Measurements from ENCODE around the gene FNDC3B.
A peak's percentile ranks its signal among the peaks of the same experiment; 100 is the strongest.

Gene FNDC3B

DNA sequence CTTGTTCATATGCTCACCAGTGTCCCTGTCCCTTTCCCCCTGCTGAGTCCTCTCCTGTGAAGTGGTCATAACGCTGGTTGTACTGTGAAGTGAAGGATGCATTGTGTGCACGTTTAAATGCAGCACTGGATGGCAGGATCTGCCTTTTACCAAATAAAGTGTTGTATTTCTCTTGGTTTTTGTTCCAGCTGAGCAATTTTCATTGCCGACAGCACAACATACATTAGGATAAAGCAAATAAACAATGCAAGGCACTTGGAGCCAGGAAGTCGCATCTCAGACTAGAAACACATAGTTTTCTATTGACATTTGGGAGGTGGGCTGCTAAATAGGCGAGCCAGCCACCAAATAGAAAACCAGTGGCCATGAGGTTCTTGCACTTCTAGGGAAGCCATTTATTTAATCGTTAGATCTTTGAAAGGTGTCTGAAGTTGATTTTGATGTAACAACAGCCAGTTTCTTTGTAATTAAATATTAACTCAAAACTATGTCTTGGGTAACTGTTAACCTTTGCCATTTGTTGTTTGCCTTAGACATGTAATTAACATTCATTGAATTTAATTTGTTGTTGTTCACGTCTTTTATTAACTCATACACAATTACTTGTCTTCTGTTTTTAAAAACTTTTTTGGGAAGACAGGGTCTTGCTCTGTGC is 185.3 kb downstream of the FNDC3B start (continued):
- TF ChIP-seq, protein P1, sequence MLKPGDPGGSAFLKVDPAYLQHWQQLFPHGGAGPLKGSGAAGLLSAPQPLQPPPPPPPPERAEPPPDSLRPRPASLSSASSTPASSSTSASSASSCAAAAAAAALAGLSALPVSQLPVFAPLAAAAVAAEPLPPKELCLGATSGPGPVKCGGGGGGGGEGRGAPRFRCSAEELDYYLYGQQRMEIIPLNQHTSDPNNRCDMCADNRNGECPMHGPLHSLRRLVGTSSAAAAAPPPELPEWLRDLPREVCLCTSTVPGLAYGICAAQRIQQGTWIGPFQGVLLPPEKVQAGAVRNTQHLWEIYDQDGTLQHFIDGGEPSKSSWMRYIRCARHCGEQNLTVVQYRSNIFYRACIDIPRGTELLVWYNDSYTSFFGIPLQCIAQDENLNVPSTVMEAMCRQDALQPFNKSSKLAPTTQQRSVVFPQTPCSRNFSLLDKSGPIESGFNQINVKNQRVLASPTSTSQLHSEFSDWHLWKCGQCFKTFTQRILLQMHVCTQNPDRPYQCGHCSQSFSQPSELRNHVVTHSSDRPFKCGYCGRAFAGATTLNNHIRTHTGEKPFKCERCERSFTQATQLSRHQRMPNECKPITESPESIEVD (tag by site-specific recombination; IDR thresholded peaks at IDR 0.05), result peak; percentile 87
- TF ChIP-seq TRIM28 (IDR thresholded peaks at IDR 0.05; ENCODE audit: borderline replicate concordance, low read length), result peak; percentile 94; the same call in 1 of the 2 replicates
- peak; percentile 26; the same call in 1 of the 2 replicates for TF ChIP-seq ZIC2 (tag by site-specific recombination; IDR thresholded peaks at IDR 0.05)
- peak; percentile 61; the same call in 1 of the 2 replicates for TF ChIP-seq FEZF1 (tag by site-specific recombination; IDR thresholded peaks at IDR 0.05)
- TF ChIP-seq ZNF292 (tag by site-specific recombination; IDR thresholded peaks at IDR 0.05; ENCODE audit: borderline replicate concordance, low read depth), result no peak

DNA sequence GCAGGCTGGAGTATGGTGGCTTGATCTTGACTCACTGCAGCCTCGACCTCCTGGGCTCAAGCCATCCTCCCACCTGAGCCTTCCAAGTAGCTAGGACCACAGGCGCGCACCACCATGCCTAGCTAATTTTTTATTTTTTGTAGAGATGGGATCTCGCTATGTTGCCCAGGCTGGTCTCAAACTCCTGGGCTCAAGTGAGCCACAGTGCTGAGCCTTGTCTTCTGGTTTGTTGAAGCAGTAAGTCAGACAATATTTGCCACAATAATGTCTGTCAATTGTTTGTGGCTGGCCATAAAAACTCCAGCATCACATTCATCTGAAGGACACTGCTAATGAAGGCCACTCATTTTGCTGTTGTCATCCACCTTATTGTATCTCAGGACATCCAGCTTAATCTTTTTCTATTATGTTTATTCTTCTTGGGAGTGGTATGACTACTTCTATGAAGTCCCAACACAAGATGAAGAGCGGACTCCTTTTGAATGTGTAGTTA is 185.9 kb downstream of the FNDC3B start:
- POLR2A ChIA-PET, result no interaction called here

DNA sequence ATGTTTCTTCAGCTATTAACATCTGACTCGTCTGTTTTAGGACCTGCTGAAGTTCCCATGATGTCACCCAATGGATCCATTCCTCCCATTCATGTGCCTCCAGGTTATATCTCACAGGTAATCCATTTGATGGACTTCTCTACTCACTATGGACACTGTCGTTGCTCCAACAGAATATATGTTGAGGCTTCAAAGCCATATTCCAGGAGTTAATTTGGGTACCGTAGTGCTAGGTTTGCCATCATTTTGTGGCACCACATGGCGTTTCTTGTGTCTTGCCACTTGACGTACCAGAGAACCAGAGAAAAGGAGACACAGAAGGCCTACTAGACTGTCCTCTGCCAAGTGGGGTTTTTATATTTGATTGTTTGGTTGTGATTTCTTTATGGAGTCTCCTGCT is 187.5 kb downstream of the FNDC3B start:
- ChIA-PET POLR2A (no interaction called here), CTCF (interaction anchor here (1.7 kb wide), 1 partner anchor 106 kb away, joined by 5 read pairs; no protein-coding TSS in a partner anchor)
- Histone ChIP-seq H3K4me1 (ENCODE audit: control insufficient read depth, insufficient read depth, low read length) (peaks cover 11% of the 10 kb centered on the region), H3K4me3 (ENCODE audit: low read depth, low read length) (no peak overlapping the region), H3K36me3 (ENCODE audit: control insufficient read depth in 2 of 2, insufficient read depth in 1 of 2, low read length in 2 of 2) (peaks cover 0 to 15% of the 10 kb centered on the region in 2 experiments; a peak in 1 of 3 replicates), H3K27ac (ENCODE audit: extremely low read depth, low read depth, low read length) (no peak overlapping the region), H3K9me3 (ENCODE audit: control insufficient read depth, insufficient read depth, low read depth, low read length) (no peaks in the 10 kb centered on the region)
- TF ChIP-seq OSR2 (tag by site-specific recombination; IDR thresholded peaks at IDR 0.05) (no peak), ZNF501 (tag by site-specific recombination; IDR thresholded peaks at IDR 0.05) (no peak), KLF1 (tag by site-specific recombination; IDR thresholded peaks at IDR 0.05) (no peak), ZNF610 (tag by site-specific recombination; IDR thresholded peaks at IDR 0.05; ENCODE audit: borderline replicate concordance) (no peak)
- TF ChIP-seq, protein P2, sequence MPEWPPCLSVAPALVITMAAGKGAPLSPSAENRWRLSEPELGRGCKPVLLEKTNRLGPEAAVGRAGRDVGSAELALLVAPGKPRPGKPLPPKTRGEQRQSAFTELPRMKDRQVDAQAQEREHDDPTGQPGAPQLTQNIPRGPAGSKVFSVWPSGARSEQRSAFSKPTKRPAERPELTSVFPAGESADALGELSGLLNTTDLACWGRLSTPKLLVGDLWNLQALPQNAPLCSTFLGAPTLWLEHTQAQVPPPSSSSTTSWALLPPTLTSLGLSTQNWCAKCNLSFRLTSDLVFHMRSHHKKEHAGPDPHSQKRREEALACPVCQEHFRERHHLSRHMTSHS (tag by site-specific recombination; IDR thresholded peaks at IDR 0.05), result no peak

More for the DNA sequence above, 185.9 kb downstream of the FNDC3B start:
- Histone ChIP-seq H3K4me3 (ENCODE audit: low read depth, low read length) (no peak overlapping the region), H3K4me1 (ENCODE audit: control insufficient read depth, insufficient read depth, low read length) (peaks cover 11% of the 10 kb centered on the region), H3K27ac (ENCODE audit: extremely low read depth, low read depth, low read length) (no peak overlapping the region), H3K9me3 (ENCODE audit: control insufficient read depth, insufficient read depth, low read depth, low read length) (no peaks in the 10 kb centered on the region), H3K36me3 (ENCODE audit: control insufficient read depth in 2 of 2, insufficient read depth in 1 of 2, low read length in 2 of 2) (peaks cover 0 to 15% of the 10 kb centered on the region in 2 experiments; a peak in 1 of 3 replicates)
- TF ChIP-seq ZNF121 (tag by site-specific recombination; IDR thresholded peaks at IDR 0.05), result peak; percentile 58; the same call in 1 of the 2 replicates
- no peak for TF ChIP-seq ZBTB17 (tag by site-specific recombination; IDR thresholded peaks at IDR 0.05)
- CTCF ChIA-PET, result no interaction called here

DNA sequence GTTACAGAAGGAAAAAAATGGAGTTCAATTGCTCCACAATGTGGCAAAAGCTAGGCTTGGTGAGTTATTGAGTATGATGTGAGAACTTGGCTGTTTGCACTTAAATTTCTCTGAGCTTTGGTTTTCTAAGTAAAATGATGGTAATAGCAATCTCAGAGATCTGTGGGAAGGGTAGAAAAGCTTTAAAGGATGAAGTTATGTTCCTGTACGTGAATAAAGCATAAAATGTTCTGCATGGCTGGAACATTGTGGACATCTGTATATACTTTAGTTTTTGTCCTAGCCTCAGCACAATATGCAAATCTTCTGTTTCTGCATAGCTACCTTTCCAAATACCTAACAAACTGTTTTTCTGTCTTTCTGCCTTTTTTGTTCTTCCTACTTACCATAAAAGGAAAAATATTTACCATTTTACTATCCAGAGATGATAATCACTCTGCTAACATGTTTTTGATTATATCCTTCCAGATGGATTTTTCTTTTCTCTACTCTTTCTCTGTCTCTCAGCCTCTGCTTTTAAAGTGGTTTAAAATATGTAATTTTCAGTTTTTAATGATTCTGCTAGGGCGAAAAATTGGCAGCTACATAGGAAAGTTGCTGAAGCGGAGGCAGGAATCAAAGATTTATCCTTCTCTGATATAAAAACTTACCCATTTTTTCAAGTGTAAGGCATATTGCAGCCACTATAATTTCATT is 188.1 kb downstream of the FNDC3B start:
- H3K4me3 ChIP-seq (ENCODE audit: low read depth, low read length), result no peak overlapping the region
- peaks cover 0 to 15% of the 10 kb centered on the region in 2 experiments; a peak in 1 of 3 replicates for H3K36me3 ChIP-seq (ENCODE audit: control insufficient read depth in 2 of 2, insufficient read depth in 1 of 2, low read length in 2 of 2)
- no peaks in the 10 kb centered on the region for H3K9me3 ChIP-seq (ENCODE audit: control insufficient read depth, insufficient read depth, low read depth, low read length)
- ChIA-PET POLR2A (no interaction called here), CTCF (interaction anchor here (0.6 to 1.7 kb wide), 3 partner anchors 48 to 105 kb away, joined by 3 to 5 read pairs (median 3); no protein-coding TSS in a partner anchor)
- peaks cover 11% of the 10 kb centered on the region for H3K4me1 ChIP-seq (ENCODE audit: control insufficient read depth, insufficient read depth, low read length)
- no peak overlapping the region for H3K27ac ChIP-seq (ENCODE audit: extremely low read depth, low read depth, low read length)
- TF ChIP-seq ZNF610 (tag by site-specific recombination; IDR thresholded peaks at IDR 0.05; ENCODE audit: borderline replicate concordance) (no peak), RBAK (tag by site-specific recombination; IDR thresholded peaks at IDR 0.05) (no peak), MZF1 (tag by site-specific recombination; IDR thresholded peaks at IDR 0.05; ENCODE audit: borderline replicate concordance) (no peak), ZNF19 (tag by site-specific recombination; IDR thresholded peaks at IDR 0.05; ENCODE audit: low read depth) (no peak), GLIS2 (tag by site-specific recombination; IDR thresholded peaks at IDR 0.05) (no peak), SP2 (tag by site-specific recombination; IDR thresholded peaks at IDR 0.05) (no peak), ZNF623 (tag by site-specific recombination; IDR thresholded peaks at IDR 0.05) (no peak), ZNF426 (tag by site-specific recombination; IDR thresholded peaks at IDR 0.05) (no peak), HOXC10 (CRISPR knock-in tag; IDR thresholded peaks at IDR 0.05) (no peak), ZNF16 (tag by site-specific recombination; IDR thresholded peaks at IDR 0.05; ENCODE audit: low read depth) (no peak), ZNF311 (tag by site-specific recombination; IDR thresholded peaks at IDR 0.05; ENCODE audit: borderline replicate concordance) (no peak)
- TF ChIP-seq, protein P3, sequence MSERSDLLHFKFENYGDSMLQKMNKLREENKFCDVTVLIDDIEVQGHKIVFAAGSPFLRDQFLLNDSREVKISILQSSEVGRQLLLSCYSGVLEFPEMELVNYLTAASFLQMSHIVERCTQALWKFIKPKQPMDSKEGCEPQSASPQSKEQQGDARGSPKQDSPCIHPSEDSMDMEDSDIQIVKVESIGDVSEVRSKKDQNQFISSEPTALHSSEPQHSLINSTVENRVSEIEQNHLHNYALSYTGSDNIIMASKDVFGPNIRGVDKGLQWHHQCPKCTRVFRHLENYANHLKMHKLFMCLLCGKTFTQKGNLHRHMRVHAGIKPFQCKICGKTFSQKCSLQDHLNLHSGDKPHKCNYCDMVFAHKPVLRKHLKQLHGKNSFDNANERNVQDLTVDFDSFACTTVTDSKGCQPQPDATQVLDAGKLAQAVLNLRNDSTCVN (tag by site-specific recombination; optimal IDR thresholded peaks at IDR 0.05), result no peak
- TF ChIP-seq, protein P4, sequence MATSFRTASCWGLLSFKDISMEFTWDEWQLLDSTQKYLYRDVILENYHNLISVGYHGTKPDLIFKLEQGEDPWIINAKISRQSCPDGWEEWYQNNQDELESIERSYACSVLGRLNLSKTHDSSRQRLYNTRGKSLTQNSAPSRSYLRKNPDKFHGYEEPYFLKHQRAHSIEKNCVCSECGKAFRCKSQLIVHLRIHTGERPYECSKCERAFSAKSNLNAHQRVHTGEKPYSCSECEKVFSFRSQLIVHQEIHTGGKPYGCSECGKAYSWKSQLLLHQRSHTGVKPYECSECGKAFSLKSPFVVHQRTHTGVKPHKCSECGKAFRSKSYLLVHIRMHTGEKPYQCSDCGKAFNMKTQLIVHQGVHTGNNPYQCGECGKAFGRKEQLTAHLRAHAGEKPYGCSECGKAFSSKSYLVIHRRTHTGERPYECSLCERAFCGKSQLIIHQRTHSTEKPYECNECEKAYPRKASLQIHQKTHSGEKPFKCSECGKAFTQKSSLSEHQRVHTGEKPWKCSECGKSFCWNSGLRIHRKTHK (tag by site-specific recombination; IDR thresholded peaks at IDR 0.05), result no peak
